Neutrophil (primary cell): Measurements from ENCODE around the gene CDH20.

Source experiments
- H3K27ac ChIP-seq: fragments of 200-600 bp; sonication (generic); 2 replicates; pipeline ENCODE4 v1.5.1; 2016; ENCODE audit warnings: mild to moderate bottlenecking, moderate library complexity
- H3K27me3 ChIP-seq: fragments of 200-600 bp; sonication (generic); 2 replicates; pipeline ENCODE4 v1.6.0; 2016; ENCODE audit warnings: mild to moderate bottlenecking
- H3K36me3 ChIP-seq: fragments of 200-600 bp; sonication (generic); 2 replicates; pipeline ENCODE4 v1.5.1; 2017
- H3K4me1 ChIP-seq, 2 experiments: fragments of 200-600 bp in 1 of 2; sonication (generic) in 1 of 2; 1 replicate in 1 of 2; 2 replicates in 1 of 2; pipeline versions ENCODE4 v1.5.1 to v1.6.1; 2013 to 2016; ENCODE audit warnings: low read depth in 1 of 2, low read length in 1 of 2, mild to moderate bottlenecking in 1 of 2, moderate library complexity in 1 of 2; ENCODE audit not compliant: control insufficient read depth in 1 of 2, insufficient read depth in 1 of 2
- H3K4me3 ChIP-seq, 2 experiments: fragments of 200-600 bp in 1 of 2; sonication (generic) in 1 of 2; 1 replicate in 1 of 2; 2 replicates in 1 of 2; pipeline ENCODE4 v1.5.1; 2013 to 2016; ENCODE audit warnings: low read depth in 1 of 2, low read length in 1 of 2, mild to moderate bottlenecking in 1 of 2, moderate library complexity in 1 of 2
- H3K9me3 ChIP-seq: fragments of 200-600 bp; sonication (generic); 2 replicates; pipeline ENCODE4 v1.5.1; 2016
- CTCF ChIP-seq: fragments of 200-600 bp; sonication (generic); IDR thresholded peaks from 2 replicates; pipeline ENCODE4 v1.5.1; 2016; ENCODE audit warnings: antibody characterized with exemption

Gene CDH20

GRCh38 chr18:61546590-61546989 lies 213.4 kb downstream of the CDH20 start:
- no peak overlapping the region for H3K4me3 ChIP-seq

GRCh38 chr18:61549416-61549815 lies 216.2 kb downstream of the CDH20 start:
- H3K9me3 ChIP-seq = no peaks in the 10 kb centered on the region
- no peaks in the 10 kb centered on the region for H3K4me1 ChIP-seq
- H3K27me3 ChIP-seq = peaks cover 5% of the 10 kb centered on the region
- no peak for TF ChIP-seq CTCF
- H3K27ac ChIP-seq = no peak overlapping the region
- no peaks in the 10 kb centered on the region for H3K36me3 ChIP-seq
- no peak overlapping the region for H3K4me3 ChIP-seq

More at GRCh38 chr18:61546590-61546989, 213.4 kb downstream of the CDH20 start:
- H3K9me3 ChIP-seq = no peaks in the 10 kb centered on the region
- H3K36me3 ChIP-seq = no peaks in the 10 kb centered on the region
- H3K27me3 ChIP-seq = no peaks in the 10 kb centered on the region
- no peaks in the 10 kb centered on the region for H3K4me1 ChIP-seq
- no peak overlapping the region for H3K27ac ChIP-seq
- no peak for TF ChIP-seq CTCF

GRCh38 chr18:61549889-61550288 lies 216.7 kb downstream of the CDH20 start:
- H3K27me3 ChIP-seq = peaks cover 10% of the 10 kb centered on the region
- H3K27ac ChIP-seq = no peak overlapping the region
- H3K4me3 ChIP-seq = no peak overlapping the region
- H3K4me1 ChIP-seq = no peaks in the 10 kb centered on the region
- no peak for TF ChIP-seq CTCF
- no peaks in the 10 kb centered on the region for H3K9me3 ChIP-seq
- H3K36me3 ChIP-seq = no peaks in the 10 kb centered on the region

- no peak for TF ChIP-seq CTCF
- H3K4me3 ChIP-seq = no peak overlapping the region
- H3K9me3 ChIP-seq = no peaks in the 10 kb centered on the region
- peaks cover 15% of the 10 kb centered on the region for H3K27me3 ChIP-seq
- H3K36me3 ChIP-seq = no peaks in the 10 kb centered on the region
- no peak overlapping the region for H3K27ac ChIP-seq
- H3K4me1 ChIP-seq = no peaks in the 10 kb centered on the region
Measured at GRCh38 chr18:61551586-61551985, 218.4 kb downstream of the CDH20 start.

- no peak overlapping the region for H3K4me3 ChIP-seq
- peaks cover 15% of the 10 kb centered on the region for H3K27me3 ChIP-seq
- no peaks in the 10 kb centered on the region for H3K9me3 ChIP-seq
- no peak for TF ChIP-seq CTCF
- no peak overlapping the region for H3K27ac ChIP-seq
- no peaks in the 10 kb centered on the region for H3K36me3 ChIP-seq
- H3K4me1 ChIP-seq = no peaks in the 10 kb centered on the region
Measured at GRCh38 chr18:61553045-61553659, 219.9 kb downstream of the CDH20 start.
